ENCODE results near the gene LYAR.

LYAR gene

GRCh38 chr4:4267981-4268380 is 22.0 kb downstream of the LYAR start:
- no peak for TF ChIP-seq YY1 (IDR thresholded peaks at IDR 0.05; ENCODE audit: low read depth)
- TF ChIP-seq TAF1 (IDR thresholded peaks at IDR 0.05; ENCODE audit: low read depth): no peak
- no peak for TF ChIP-seq TEAD4 (IDR thresholded peaks at IDR 0.05)
- TF ChIP-seq MAX (IDR thresholded peaks at IDR 0.05): no peak
- TF ChIP-seq CREB1 (IDR thresholded peaks at IDR 0.05; ENCODE audit: low read depth): no peak
- no peak for TF ChIP-seq REST (IDR thresholded peaks at IDR 0.05; ENCODE audit: low read depth)
- TF ChIP-seq FOXM1 (IDR thresholded peaks at IDR 0.05; ENCODE audit: borderline replicate concordance, low read depth): no peak
- no peak for TF ChIP-seq TCF12 (IDR thresholded peaks at IDR 0.05; ENCODE audit: low read depth)
- TF ChIP-seq ZBTB7A (IDR thresholded peaks at IDR 0.05; ENCODE audit: low read depth): no peak
- TF ChIP-seq USF1 (IDR thresholded peaks at IDR 0.05): no peak
- no peak for TF ChIP-seq RAD21 (IDR thresholded peaks at IDR 0.05; ENCODE audit: low read depth)
- TF ChIP-seq CEBPB (IDR thresholded peaks at IDR 0.05): no peak
- TF ChIP-seq EGR1 (IDR thresholded peaks at IDR 0.05): no peak
- TF ChIP-seq NFIC (IDR thresholded peaks at IDR 0.05): no peak

GRCh38 chr4:4260185-4260751 is 29.7 kb downstream of the LYAR start:
- TF ChIP-seq REST (IDR thresholded peaks at IDR 0.05; ENCODE audit: low read depth) (no peak), TEAD4 (IDR thresholded peaks at IDR 0.05) (no peak), EP300 (IDR thresholded peaks at IDR 0.05; ENCODE audit: borderline replicate concordance) (no peak), TCF12 (IDR thresholded peaks at IDR 0.05; ENCODE audit: low read depth) (no peak), ZBTB7A (IDR thresholded peaks at IDR 0.05; ENCODE audit: low read depth) (no peak), RAD21 (IDR thresholded peaks at IDR 0.05; ENCODE audit: low read depth) (peak; percentile 67), FOXM1 (IDR thresholded peaks at IDR 0.05; ENCODE audit: borderline replicate concordance, low read depth) (no peak), CEBPB (IDR thresholded peaks at IDR 0.05) (no peak)

GRCh38 chr4:4259484-4260100 is 30.4 kb downstream of the LYAR start:
- no peak for TF ChIP-seq USF1 (IDR thresholded peaks at IDR 0.05)
- no peak for TF ChIP-seq NFIC (IDR thresholded peaks at IDR 0.05)
- no peak for TF ChIP-seq TCF12 (IDR thresholded peaks at IDR 0.05; ENCODE audit: low read depth)

GRCh38 chr4:4256799-4257198 is 33.2 kb downstream of the LYAR start:
- TF ChIP-seq RAD21 (IDR thresholded peaks at IDR 0.05; ENCODE audit: low read depth): no peak
- TF ChIP-seq YY1 (IDR thresholded peaks at IDR 0.05; ENCODE audit: low read depth): no peak
- no peak for TF ChIP-seq REST (IDR thresholded peaks at IDR 0.05; ENCODE audit: low read depth)
- TF ChIP-seq TCF12 (IDR thresholded peaks at IDR 0.05; ENCODE audit: low read depth): no peak

- TF ChIP-seq NFIC (IDR thresholded peaks at IDR 0.05): no peak
- TF ChIP-seq CEBPB (IDR thresholded peaks at IDR 0.05): no peak
- TF ChIP-seq REST (IDR thresholded peaks at IDR 0.05; ENCODE audit: low read depth): no peak
- no peak for TF ChIP-seq TCF12 (IDR thresholded peaks at IDR 0.05; ENCODE audit: low read depth)
- no peak for TF ChIP-seq YY1 (IDR thresholded peaks at IDR 0.05; ENCODE audit: low read depth)
- no peak for TF ChIP-seq RAD21 (IDR thresholded peaks at IDR 0.05; ENCODE audit: low read depth)
- TF ChIP-seq MAX (IDR thresholded peaks at IDR 0.05): no peak
- no peak for TF ChIP-seq EP300 (IDR thresholded peaks at IDR 0.05; ENCODE audit: borderline replicate concordance)
- no peak for TF ChIP-seq USF1 (IDR thresholded peaks at IDR 0.05)
- TF ChIP-seq TAF1 (IDR thresholded peaks at IDR 0.05; ENCODE audit: low read depth): no peak
- TF ChIP-seq CREB1 (IDR thresholded peaks at IDR 0.05; ENCODE audit: low read depth): no peak
- no peak for TF ChIP-seq EGR1 (IDR thresholded peaks at IDR 0.05)
- no peak for TF ChIP-seq TEAD4 (IDR thresholded peaks at IDR 0.05)
- TF ChIP-seq FOXM1 (IDR thresholded peaks at IDR 0.05; ENCODE audit: borderline replicate concordance, low read depth): no peak
- TF ChIP-seq ZBTB7A (IDR thresholded peaks at IDR 0.05; ENCODE audit: low read depth): no peak
Measured at GRCh38 chr4:4254666-4255065, 35.3 kb downstream of the LYAR start.
